Superior temporal gyrus (tissue), 1 donor: Measurements from ENCODE around the gene HPSE2.
"Not testable (repeated sequence)": the region's sequence is repeated elsewhere in the genome, so short reads cannot be mapped to it uniquely, and the experiment has no call there.

Experiments
- DNase-seq: peaks from one replicate; pipeline ENCODE4 v3.0.0-alpha.2; 2016; ENCODE audit errors: extremely low spot score

Gene HPSE2

DNA sequence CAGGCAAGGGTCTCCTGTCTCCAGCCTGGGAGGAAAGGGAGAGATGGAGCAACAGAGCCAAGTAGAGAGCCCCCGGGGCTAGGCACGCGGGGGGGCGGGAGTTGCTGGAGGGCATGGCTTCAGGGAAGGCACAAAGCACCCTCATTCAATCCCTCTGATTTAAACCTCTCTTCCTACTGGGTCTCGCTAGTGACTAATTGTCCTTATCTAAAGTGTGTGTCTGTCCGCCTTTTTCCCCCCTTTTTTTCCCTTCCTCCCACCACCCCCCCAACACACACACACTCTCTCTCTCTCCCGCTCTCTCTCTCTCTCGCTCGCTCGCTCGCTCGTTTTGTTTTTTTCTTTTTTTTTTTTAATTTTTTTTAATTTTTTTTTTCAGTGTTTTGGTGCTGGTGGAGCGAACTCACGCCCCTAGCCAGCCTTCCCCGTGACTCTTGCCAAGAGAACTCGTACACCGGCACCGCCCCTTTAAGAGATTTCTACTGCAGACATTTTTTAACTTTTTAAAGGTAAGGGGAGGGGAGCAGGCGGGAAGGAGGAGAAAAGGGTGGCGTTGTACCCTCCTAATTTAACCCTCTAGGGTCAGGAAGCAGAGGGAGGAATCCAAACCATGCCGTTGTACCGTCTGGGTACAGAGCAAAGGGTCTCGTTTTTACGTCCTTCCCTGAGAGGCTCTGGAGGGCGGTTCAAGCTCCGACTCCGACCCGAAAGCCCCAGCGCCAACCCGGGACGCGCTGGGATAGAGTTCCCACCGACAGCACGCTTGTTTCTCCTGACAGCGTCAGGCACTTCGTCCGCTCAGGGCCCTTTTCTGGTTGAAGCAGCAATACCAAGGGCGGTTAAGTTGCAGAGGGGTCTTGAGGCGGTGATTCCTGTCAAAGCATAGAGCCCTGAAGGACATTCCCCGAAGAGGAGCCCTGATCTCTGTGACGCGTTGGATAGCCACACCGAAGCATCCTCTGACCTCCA is at the start of gene HPSE2:
Gene HPSE2, minus strand, starts transcription at position 195 of the 969 bp plus-strand sequence.
- no peak for DNase-seq

- DNase-seq, result no peak
These were observed 44.8 kb upstream of the HPSE2 start for GRCh38 chr10:99280472-99280871.

DNA sequence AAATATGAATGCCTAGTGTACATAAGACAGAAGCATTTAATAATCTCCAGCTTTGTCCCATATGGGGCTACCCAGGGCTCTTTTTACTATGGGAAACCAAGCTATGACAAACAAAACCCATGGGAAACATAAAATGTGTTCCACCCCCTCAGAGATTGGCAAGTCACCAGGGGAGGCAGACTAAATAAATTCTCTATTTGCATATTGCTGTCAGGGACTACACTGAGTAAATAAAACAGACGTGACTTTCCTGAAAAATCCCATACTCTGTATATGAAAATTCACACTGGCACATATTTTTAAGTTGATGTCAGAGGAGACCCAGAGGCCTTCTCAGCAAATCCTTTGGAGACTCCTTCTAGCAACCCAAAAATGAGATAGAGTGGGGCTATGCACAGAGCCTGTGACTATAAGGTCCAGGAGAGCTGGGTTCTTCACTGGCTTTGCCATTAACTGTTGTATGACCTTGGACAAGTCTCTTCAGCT is 44.0 kb upstream of the HPSE2 start:
- DNase-seq, result no peak

DNA sequence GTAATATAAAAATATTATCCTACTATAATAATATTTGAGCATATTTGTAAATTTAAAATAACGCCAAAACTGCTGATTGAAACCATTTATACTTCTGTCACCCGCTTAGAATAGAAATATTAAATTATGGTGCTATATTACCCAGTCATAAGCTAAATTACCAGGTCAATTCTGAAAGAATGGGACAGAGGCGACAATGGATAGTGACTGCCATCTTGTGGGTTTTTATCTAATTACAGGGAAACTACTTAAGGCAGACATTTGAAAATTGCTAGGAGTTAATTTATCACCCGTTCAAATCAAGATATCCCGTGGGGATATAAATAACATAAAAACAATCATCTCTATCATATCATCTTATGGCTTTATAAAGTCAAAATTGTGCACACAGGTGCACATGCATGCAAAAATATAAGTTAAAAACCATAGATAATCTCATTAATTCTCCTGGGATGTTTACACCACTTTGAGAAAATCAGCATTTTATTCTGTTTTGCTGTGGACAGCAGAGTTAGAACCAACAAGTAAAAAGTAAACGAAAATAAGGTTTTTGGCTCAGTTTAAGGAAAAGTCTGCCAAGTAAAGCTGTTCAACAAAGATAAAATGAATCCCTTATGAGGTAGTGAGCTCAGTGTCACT is 41.3 kb upstream of the HPSE2 start:
- DNase-seq, result no peak

- DNase-seq, result no peak
These were observed 30.7 kb upstream of the HPSE2 start for GRCh38 chr10:99266383-99266782.

DNA sequence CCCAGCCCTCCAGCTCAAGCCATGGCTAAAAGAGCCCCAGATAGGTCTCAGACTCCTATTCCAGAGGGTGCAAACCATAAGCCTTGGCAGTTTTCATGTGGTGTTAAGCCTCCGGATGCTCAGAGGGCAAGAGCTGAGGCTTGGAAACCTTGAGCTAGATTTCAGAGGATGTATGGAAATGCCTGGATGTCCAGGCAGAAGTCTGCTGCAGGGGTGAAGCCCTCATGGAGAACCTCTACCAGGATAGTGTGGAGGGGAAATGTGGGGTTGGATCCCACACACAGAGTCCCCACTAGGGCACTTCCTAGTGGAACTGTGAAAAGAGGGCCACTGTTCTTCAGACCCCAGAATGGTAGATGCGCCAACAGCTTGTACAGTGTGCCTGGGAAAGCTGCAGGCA is 13.2 kb upstream of the HPSE2 start:
- DNase-seq, result no peak

GRCh38 chr10:99247893-99248292 is 12.2 kb upstream of the HPSE2 start:
- not testable (repeated sequence) for DNase-seq

GRCh38 chr10:99236627-99237309 is 1.1 kb upstream of the HPSE2 start:
- DNase-seq, result no peak

GRCh38 chr10:99234791-99235657 is 628 bp downstream of the HPSE2 start:
- DNase-seq, result no peak

GRCh38 chr10:99234041-99234790 is 1.4 kb downstream of the HPSE2 start:
- no peak for DNase-seq

DNA sequence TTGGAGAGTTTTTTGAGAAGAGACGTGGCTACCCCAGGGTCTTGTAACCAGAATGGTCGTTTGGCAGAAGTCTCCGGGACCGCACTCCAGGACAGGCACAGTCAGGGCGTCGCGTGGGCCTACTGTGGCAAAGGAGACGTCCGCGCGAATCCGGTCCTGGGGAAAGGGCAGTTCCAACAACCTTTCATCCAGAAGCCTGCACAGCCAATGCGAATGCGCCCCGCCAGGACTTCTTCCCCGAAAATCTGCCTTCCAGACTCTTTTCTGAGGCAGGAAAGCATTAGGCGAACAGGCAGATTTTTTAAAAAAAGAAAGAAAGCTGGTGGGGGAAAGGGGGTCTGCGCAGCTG is 2.0 kb downstream of the HPSE2 start:
- DNase-seq, result no peak

GRCh38 chr10:99233000-99233688 is 2.5 kb downstream of the HPSE2 start:
- DNase-seq, result no peak

DNA sequence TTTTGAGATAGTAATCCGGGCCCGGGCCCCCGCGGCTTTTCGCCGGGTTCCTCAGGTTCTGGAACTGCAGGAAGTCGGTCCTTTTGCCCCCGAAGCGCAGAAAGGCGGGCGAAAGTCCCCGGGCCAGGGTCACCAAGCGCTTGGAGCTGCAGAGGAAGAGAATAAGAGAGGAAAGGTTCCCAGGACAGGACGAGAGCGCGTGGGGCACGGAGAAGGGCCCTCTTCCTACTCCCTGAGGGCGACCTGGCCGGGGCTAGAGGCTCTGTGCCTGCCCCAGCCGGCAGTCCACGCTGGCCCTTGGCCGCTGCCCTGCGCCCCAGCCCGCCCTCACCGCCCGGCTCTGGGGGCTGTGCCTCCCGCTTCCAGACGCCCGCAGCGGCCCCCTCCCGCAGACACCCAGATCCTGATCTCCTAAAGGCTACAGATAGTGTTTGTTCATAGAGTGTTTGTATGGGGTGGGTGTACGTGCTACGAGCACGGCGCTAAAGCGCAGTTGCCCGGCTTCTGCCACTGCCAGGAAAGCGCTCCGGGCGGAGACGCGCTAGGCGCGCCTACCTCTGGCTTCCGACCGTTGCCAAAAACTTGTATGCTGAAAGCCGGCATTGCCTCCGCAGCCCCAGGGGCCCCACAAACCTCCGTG is 3.2 kb downstream of the HPSE2 start:
- DNase-seq, result no peak

DNA sequence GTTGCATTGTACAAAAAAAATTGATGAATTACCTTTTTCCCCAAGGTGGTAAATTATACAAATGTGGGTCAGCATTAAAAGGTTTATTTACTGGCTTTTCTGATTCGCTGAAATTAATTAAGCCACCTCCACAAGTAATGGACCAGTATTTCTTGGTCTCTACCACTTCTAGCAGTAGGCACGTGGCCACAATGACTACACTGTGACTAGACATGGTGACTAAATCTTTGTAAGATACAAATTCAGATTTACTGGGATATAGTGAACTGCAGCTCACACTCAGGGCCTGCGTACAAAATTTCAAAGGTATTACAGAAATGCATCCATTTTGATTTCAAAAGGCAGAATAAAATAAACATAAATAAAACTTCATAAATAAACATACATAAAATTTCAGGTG is 10.9 kb downstream of the HPSE2 start:
- DNase-seq, result no peak

DNA sequence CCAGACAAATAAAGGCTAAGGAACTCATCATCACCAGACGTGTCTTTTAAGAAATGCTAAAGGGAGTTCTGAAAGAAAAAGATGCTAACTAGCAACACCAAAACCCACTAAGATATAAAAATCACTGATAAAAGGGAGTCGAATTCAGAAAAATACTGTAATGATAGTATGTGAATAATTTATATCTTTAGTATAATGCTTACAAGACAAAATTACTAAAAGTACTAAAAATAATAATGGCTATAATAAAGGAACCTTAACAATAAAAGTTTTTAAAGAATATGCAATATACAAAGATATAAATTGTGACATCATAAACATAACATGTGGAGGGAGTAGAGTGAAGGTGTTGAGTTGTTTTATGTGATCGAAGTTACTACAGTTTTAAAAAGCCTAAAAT is 28.3 kb downstream of the HPSE2 start:
- no peak for DNase-seq

GRCh38 chr10:99203310-99203709 is 32.3 kb downstream of the HPSE2 start:
- no peak for DNase-seq

DNA sequence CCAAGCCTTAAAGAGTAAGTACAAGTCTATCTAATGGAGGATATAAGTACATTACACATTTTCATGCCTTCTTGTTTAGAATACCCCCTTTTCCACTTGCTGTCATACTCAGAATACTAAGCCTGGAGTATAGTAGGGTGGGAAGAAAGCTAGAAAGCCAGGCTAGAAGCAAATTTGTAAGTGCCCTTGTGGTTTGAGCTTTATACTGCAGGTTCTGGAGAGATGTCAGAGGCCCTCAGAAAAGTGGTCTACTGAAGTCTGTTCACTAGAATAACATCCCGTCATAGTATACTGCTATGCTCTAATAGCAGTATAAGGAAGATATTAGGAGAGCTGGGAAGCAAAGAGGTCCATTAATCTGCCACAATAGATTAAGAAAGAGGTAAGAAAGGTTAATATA is 62.7 kb downstream of the HPSE2 start:
- DNase-seq, result no peak

- DNase-seq, result peak; percentile 71
These were observed 63.4 kb downstream of the HPSE2 start for GRCh38 chr10:99172128-99172738.

- DNase-seq, result no peak
These were observed 65.5 kb downstream of the HPSE2 start for GRCh38 chr10:99170116-99170675.
